ENCODE data around the gene APOBEC3B. TPM values are rescaled to one million over a fixed set of nuclear protein-coding genes. Genes with fewer than 3 reads are reported as not detected.
"Not testable (repeated sequence)": the region's sequence is repeated elsewhere in the genome, so short reads cannot be mapped to it uniquely, and the experiment has no call there.

APOBEC3B gene
- total and polyA plus RNA-seq, 3 experiments from 2014 or later = 0.55 to 7.3 (median 6.7) TPM

- H3K4me3 ChIP-seq (ENCODE audit: low read length) = no peak overlapping the region
Measured at GRCh38 chr22:39024519-39025308, 42.6 kb downstream of the APOBEC3B start.

GRCh38 chr22:39026509-39027150 lies 44.5 kb downstream of the APOBEC3B start:
- no peaks in the 10 kb centered on the region for H3K9me3 Mint-ChIP-seq
- no peak for DNase-seq
- Histone ChIP-seq H3K4me1 (ENCODE audit: insufficient read depth, low read length) (peaks cover 31% of the 10 kb centered on the region), H3K27me3 (ENCODE audit: insufficient read depth, low read length, poor library complexity, severe bottlenecking) (no peaks in the 10 kb centered on the region), H3K4me3 (ENCODE audit: low read length) (no peak overlapping the region), H3K36me3 (ENCODE audit: insufficient read depth, low read length) (peaks cover 8% of the 10 kb centered on the region), H3K27ac (ENCODE audit: low read depth, low read length) (no peak overlapping the region), H3K9me3 (ENCODE audit: low read length) (no peaks in the 10 kb centered on the region)
- H3K4me1 Mint-ChIP-seq = peaks cover 36 to 54% (median 39%) of the 10 kb centered on the region in 3 donors
- CTCF ChIA-PET = interaction anchor here (1.2 kb wide), 1 partner anchor 19 kb away, joined by 3 read pairs; no protein-coding TSS in a partner anchor
- no peaks in the 10 kb centered on the region for H3K27me3 Mint-ChIP-seq
- peak overlapping the region; percentile 33 to 94 (median 77) for H3K27ac Mint-ChIP-seq
- peaks cover 0 to 49% (median 8%) of the 10 kb centered on the region in 3 donors for H3K36me3 Mint-ChIP-seq
- peak overlapping the region in 1 of 7 donors; percentile 69 for H3K4me3 Mint-ChIP-seq
- POLR2A ChIA-PET = no interaction called here

More at GRCh38 chr22:39024519-39025308, 42.6 kb downstream of the APOBEC3B start:
- peak overlapping the region; percentile 82 to 96 (median 90) for H3K27ac Mint-ChIP-seq
- H3K4me1 Mint-ChIP-seq = peaks cover 44 to 69% (median 46%) of the 10 kb centered on the region in 3 donors
- Histone ChIP-seq H3K36me3 (ENCODE audit: insufficient read depth, low read length) (peaks cover 8% of the 10 kb centered on the region), H3K4me1 (ENCODE audit: insufficient read depth, low read length) (peaks cover 35% of the 10 kb centered on the region), H3K27me3 (ENCODE audit: insufficient read depth, low read length, poor library complexity, severe bottlenecking) (no peaks in the 10 kb centered on the region), H3K27ac (ENCODE audit: low read depth, low read length) (peak overlapping the region; percentile 16), H3K9me3 (ENCODE audit: low read length) (no peaks in the 10 kb centered on the region)
- ChIA-PET POLR2A (no interaction called here), CTCF (no interaction called here)
- no peaks in the 10 kb centered on the region for H3K9me3 Mint-ChIP-seq
- H3K36me3 Mint-ChIP-seq = peaks cover 0 to 54% (median 10%) of the 10 kb centered on the region in 3 donors
- H3K4me3 Mint-ChIP-seq = peak overlapping the region; percentile 49 to 96 (median 63)
- DNase-seq = peak in 2 of 5 donors; percentile 38 to 56
- no peaks in the 10 kb centered on the region for H3K27me3 Mint-ChIP-seq

- H3K27ac ChIP-seq (ENCODE audit: low read depth, low read length) = no peak overlapping the region
- Mint-ChIP-seq H3K27me3 (no peaks in the 10 kb centered on the region), H3K4me1 (peaks cover 26 to 43% (median 30%) of the 10 kb centered on the region in 3 donors), H3K4me3 (no peak overlapping the region), H3K27ac (peak overlapping the region in 4 of 8 donors; percentile 29 to 94 (median 86)), H3K9me3 (no peaks in the 10 kb centered on the region), H3K36me3 (peaks cover 0 to 45% (median 5%) of the 10 kb centered on the region in 3 donors)
- ChIA-PET CTCF (no interaction called here), POLR2A (no interaction called here)
- no peak overlapping the region for H3K4me3 ChIP-seq (ENCODE audit: low read length)
- DNase-seq = no peak
- H3K9me3 ChIP-seq (ENCODE audit: low read length) = no peaks in the 10 kb centered on the region
- peaks cover 8% of the 10 kb centered on the region for H3K36me3 ChIP-seq (ENCODE audit: insufficient read depth, low read length)
- no peaks in the 10 kb centered on the region for H3K27me3 ChIP-seq (ENCODE audit: insufficient read depth, low read length, poor library complexity, severe bottlenecking)
- H3K4me1 ChIP-seq (ENCODE audit: insufficient read depth, low read length) = peaks cover 24% of the 10 kb centered on the region
Measured at GRCh38 chr22:39027717-39028116, 45.6 kb downstream of the APOBEC3B start.

- no peak for DNase-seq
- Mint-ChIP-seq H3K9me3 (no peaks in the 10 kb centered on the region), H3K4me1 (peaks cover 24 to 42% (median 29%) of the 10 kb centered on the region in 3 donors), H3K27me3 (no peaks in the 10 kb centered on the region), H3K36me3 (peaks cover 0 to 49% (median 5%) of the 10 kb centered on the region in 3 donors), H3K4me3 (no peak overlapping the region), H3K27ac (peak overlapping the region in 3 of 8 donors; percentile 37 to 91 (median 81))
- POLR2A ChIA-PET = interaction anchor here (0.6 kb wide), 2 partner anchors 24 to 1566 kb away, joined by 4 to 6 read pairs; no protein-coding TSS in a partner anchor
- Histone ChIP-seq H3K27me3 (ENCODE audit: insufficient read depth, low read length, poor library complexity, severe bottlenecking) (no peaks in the 10 kb centered on the region), H3K4me1 (ENCODE audit: insufficient read depth, low read length) (peaks cover 24% of the 10 kb centered on the region), H3K36me3 (ENCODE audit: insufficient read depth, low read length) (peaks cover 8% of the 10 kb centered on the region), H3K9me3 (ENCODE audit: low read length) (no peaks in the 10 kb centered on the region), H3K4me3 (ENCODE audit: low read length) (no peak overlapping the region), H3K27ac (ENCODE audit: low read depth, low read length) (no peak overlapping the region)
- CTCF ChIA-PET = no interaction called here
Measured at GRCh38 chr22:39028281-39028680, 46.1 kb downstream of the APOBEC3B start.

- H3K4me3 Mint-ChIP-seq = no peak overlapping the region
- POLR2A ChIA-PET = interaction anchor here (0.7 kb wide), 1 partner anchor 49 kb away, joined by 3 read pairs; no protein-coding TSS in a partner anchor
Measured at GRCh38 chr22:39029227-39029626, 47.1 kb downstream of the APOBEC3B start.

GRCh38 chr22:39030705-39031104 lies 48.6 kb downstream of the APOBEC3B start:
- ChIA-PET POLR2A (no interaction called here), CTCF (interaction anchor here (0.6 kb wide), 1 partner anchor 28 kb away, joined by 3 read pairs; no protein-coding TSS in a partner anchor)
- no peak for DNase-seq
- H3K4me1 ChIP-seq (ENCODE audit: insufficient read depth, low read length) = peaks cover 1% of the 10 kb centered on the region
- no peak overlapping the region for H3K27ac ChIP-seq (ENCODE audit: low read depth, low read length)
- H3K27me3 ChIP-seq (ENCODE audit: insufficient read depth, low read length, poor library complexity, severe bottlenecking) = no peaks in the 10 kb centered on the region
- H3K27ac Mint-ChIP-seq = peak overlapping the region in 1 of 8 donors; percentile 77
- H3K9me3 ChIP-seq (ENCODE audit: low read length) = no peaks in the 10 kb centered on the region
- no peak overlapping the region for H3K4me3 Mint-ChIP-seq
- H3K36me3 ChIP-seq (ENCODE audit: insufficient read depth, low read length) = no peaks in the 10 kb centered on the region
- peaks cover 0 to 32% (median 0%) of the 10 kb centered on the region in 3 donors for H3K36me3 Mint-ChIP-seq
- H3K4me3 ChIP-seq (ENCODE audit: low read length) = no peak overlapping the region
- H3K27me3 Mint-ChIP-seq = no peaks in the 10 kb centered on the region
- H3K9me3 Mint-ChIP-seq = no peaks in the 10 kb centered on the region
- H3K4me1 Mint-ChIP-seq = peaks cover 4 to 18% (median 10%) of the 10 kb centered on the region in 3 donors

More at GRCh38 chr22:39029227-39029626, 47.1 kb downstream of the APOBEC3B start:
- H3K36me3 Mint-ChIP-seq = peaks cover 0 to 46% (median 5%) of the 10 kb centered on the region in 3 donors
- no peaks in the 10 kb centered on the region for H3K27me3 Mint-ChIP-seq
- H3K4me3 ChIP-seq (ENCODE audit: low read length) = no peak overlapping the region
- no peak for DNase-seq
- H3K27ac ChIP-seq (ENCODE audit: low read depth, low read length) = no peak overlapping the region
- H3K36me3 ChIP-seq (ENCODE audit: insufficient read depth, low read length) = peaks cover 1% of the 10 kb centered on the region
- H3K27ac Mint-ChIP-seq = peak overlapping the region in 3 of 8 donors; percentile 17 to 38 (median 34)
- H3K4me1 ChIP-seq (ENCODE audit: insufficient read depth, low read length) = peaks cover 14% of the 10 kb centered on the region
- CTCF ChIA-PET = no interaction called here
- peaks cover 15 to 33% (median 21%) of the 10 kb centered on the region in 3 donors for H3K4me1 Mint-ChIP-seq
- H3K9me3 Mint-ChIP-seq = no peaks in the 10 kb centered on the region
- no peaks in the 10 kb centered on the region for H3K27me3 ChIP-seq (ENCODE audit: insufficient read depth, low read length, poor library complexity, severe bottlenecking)
- H3K9me3 ChIP-seq (ENCODE audit: low read length) = no peaks in the 10 kb centered on the region

GRCh38 chr22:39031434-39032295 lies 49.5 kb downstream of the APOBEC3B start:
- not testable (repeated sequence) for H3K4me1 ChIP-seq (ENCODE audit: insufficient read depth, low read length)

More at GRCh38 chr22:39031434-39032295, 49.5 kb downstream of the APOBEC3B start:
- H3K27me3 ChIP-seq (ENCODE audit: insufficient read depth, low read length, poor library complexity, severe bottlenecking); H3K9me3 ChIP-seq (ENCODE audit: low read length); DNase-seq; H3K9me3 Mint-ChIP-seq; H3K36me3 ChIP-seq (ENCODE audit: insufficient read depth, low read length); H3K4me3 Mint-ChIP-seq; H3K4me3 ChIP-seq (ENCODE audit: low read length); CTCF ChIA-PET; H3K27me3 Mint-ChIP-seq; H3K27ac ChIP-seq (ENCODE audit: low read depth, low read length); POLR2A ChIA-PET: not testable (repeated sequence)
- peaks cover 0 to 26% (median 0%) of the 10 kb centered on the region in 3 donors for H3K36me3 Mint-ChIP-seq
- H3K27ac Mint-ChIP-seq = peak overlapping the region in 1 of 8 donors; percentile 88
- peaks cover 5 to 11% (median 6%) of the 10 kb centered on the region in 3 donors for H3K4me1 Mint-ChIP-seq

All from CD8-positive, alpha-beta memory T cell (primary cell).